HG02885 (cell line): ENCODE measurements around the gene MYH9.
"Not testable (repeated sequence)": the region's sequence is repeated elsewhere in the genome, so short reads cannot be mapped to it uniquely, and the experiment has no call there.

ENCODE experiments used
- ATAC-seq: cut with Tn5 transposase; IDR thresholded peaks from one replicate; pipeline ENCODE4 v1.9.1; 2021; ENCODE audit warnings: mild to moderate bottlenecking; ENCODE audit not compliant: unreplicated experiment, poor library complexity

Gene MYH9

DNA sequence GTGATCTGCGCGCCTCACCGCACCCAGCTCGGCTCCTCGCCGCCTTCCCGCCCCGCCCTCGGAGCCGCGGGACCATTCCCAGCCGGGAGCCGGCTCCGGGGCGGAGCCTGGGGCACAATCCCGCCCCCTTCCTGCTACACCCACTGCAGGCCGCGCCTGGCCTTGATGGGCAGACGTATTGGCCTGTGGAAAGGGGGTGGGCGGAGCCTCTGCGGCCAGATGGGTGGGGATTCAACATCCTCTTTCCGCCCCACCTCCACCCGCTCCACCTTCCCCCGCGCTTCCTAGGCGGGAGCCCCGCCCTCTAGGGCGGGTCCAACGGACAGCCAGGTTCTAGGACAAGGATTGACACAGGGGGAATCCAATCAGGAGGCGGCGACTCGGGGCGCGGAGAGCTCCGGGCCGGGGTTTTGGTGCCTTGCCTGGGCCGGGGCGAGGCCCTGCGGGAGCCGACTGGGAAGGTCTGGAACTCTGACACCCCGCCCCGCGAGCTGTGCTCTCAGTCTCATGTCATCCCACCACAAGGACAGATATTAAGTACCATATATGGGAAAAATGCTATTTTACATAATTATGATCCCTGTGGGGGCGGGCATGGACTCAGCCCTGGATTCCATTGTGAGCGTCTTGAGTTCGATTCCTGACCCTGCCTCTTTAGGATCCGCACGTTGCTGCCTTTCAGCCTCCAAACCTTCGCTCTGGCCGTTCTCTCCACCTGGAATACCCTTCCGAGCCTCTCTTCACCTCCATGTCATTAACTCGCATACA, at the start of gene MYH9:
MYH9 (minus strand) TSS at position 9 of the 768 bp plus-strand sequence. CDS start 38,731 bp downstream, outside the sequence.
- ATAC-seq, result peak; percentile 81

DNA sequence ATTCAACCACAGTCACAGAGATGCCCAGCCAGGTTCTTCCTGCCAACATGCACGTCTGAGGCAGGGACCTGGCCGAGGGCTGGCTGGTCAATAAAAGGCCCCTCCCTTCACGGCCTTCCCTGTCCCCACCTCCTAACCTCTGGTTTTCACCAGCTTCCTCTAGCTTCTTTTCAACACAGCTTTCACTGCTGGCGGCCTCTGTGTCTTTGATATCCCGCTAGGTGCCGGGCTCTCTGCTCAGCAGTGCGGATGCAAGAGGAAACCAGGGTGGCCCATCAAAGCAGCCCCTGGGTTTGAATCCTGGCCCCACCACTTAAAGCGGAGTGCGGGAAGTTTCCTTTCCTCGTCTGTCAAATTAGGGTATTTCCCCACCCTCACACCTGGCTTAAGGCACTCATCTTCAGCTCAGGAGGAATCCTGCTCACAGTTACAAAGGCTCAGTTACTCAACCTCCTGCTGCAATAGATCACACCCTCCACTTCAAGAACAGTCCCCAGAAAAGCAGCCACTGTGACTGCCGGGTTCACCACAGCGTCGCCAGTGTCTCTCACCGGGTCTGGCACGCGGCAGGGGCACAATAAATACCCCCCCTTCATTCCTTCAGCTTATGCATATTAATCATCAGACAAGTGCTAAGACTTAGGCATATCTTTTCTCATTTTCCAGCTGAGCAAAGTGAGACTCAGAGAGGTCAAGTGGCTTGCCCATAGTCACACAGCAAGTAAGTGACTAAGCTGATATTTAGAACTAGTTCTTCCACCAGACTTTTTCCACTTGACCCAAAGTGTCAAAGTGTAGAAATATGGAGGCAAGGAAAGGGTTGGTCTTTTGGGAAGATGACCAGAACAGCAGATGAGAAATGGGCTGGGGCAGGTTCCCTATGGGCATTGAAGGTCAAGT, 48.0 kb upstream of the MYH9 start:
- peak; percentile 39 for ATAC-seq

DNA sequence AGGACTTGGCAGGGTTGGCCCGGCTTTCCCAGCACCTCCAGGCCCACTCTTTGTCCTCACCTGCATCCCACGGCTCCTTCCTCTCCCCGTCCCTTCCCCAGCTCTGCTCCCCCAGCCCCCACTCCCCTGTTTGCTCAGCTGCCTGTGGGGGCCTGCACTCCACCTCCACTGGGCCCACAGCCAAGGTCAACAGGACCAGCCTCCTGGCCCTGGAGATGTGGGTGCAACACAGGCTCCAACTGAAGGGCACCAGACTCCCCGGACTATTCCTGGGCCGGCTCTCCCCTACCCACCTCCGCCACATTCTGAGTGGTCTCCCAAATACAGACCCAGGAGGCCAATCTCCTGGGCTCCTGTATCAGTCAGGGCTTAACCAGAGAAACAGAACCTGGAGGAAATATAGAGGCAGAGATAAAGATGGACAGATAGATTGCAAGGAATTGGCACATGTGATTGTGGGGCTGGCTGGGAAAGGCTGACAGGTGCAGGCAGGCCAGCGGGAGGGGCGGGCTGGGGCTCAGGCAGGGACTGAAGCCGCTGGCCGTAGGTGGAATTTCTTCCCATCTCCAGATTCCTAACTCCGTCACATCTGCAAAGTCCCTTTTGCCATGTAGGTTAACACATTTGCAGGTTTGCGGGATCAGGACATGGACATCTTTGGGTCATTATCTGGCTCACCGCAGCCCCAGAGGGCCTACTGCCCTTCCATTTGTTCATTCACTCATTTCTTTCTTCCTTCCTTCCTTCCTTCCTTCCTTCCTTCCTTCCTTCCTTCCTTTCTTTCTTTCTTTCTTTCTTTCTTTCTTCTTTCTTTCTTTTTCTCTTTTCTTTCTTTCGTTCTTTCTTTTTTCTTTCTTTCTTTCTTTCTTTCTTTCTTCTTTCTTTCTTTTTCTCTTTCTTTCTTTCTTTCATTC, 45.8 kb upstream of the MYH9 start:
- no peak for ATAC-seq

DNA sequence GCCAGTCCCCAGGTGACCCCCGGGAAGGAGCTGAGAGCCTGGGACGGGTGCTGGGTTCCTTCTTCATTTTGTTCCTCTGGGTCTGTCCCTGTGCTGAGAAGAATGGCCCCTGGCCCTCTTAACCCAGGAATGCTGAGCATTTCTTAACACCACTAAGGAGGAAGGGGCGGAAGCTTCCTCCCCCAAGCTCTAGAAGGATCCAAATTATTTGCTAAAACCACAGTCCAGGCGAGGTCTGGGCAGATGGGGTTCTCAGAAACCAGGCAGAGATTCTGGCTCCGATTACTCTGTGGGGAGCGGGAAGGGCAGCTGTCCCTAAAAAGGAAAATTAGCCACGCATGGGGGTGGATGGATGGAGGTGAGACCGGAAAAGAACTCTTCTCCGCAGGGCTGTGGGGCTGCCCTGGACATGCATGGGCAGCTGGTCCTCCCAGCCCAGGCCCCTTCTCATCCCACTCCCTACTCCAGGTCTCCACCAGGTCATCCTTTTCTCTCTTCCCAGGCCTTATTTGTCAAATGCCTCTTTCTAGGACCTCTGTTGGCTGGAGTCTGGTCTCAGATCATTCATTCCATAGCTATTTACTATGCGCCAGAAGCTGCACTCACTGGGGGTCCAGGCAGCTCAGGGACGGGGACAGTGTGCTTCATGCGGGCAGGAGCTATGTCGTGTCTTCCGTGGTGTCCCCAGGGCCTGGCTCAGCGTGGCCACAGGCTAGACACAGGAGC, 45.0 kb upstream of the MYH9 start:
- ATAC-seq, result no peak

DNA sequence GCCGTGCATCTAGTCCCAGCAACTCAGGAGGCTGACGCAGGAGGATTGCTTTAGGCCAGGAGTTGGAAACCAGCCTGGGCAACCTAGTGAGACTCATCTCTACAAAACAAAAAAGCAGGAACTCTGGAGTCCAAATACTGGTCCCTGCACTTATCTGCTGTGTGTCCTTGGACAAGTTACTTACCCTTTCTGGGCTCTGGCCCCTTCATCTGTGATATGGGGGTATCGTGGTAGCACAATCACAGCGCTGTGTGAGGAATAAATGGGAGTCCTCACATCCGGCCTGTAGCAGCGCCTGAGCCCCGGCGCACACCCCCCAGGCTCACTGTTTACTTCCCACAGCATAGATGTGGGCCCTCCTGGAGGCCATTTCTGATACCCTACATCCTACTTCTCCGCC, 44.2 kb upstream of the MYH9 start:
- ATAC-seq, result no peak

DNA sequence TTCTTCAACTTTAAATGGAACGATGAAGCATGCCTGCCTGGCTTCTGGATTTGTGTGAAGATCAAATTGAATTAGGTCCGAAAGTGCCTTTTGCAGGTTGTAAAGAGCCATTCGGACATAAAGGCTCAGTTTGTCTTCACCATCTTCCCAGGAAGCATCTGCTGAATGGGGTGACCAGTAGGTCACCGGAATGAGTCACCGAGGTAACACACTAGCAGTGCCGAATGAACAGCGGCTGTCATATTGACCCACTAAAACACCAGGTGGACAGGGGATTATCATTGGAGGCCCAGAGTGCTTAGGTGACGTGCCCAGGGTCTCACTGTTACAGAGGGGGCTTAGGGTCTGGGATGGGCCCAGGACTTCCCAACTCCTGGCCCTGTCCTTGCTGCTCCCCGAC, 43.1 kb upstream of the MYH9 start:
- no peak for ATAC-seq

DNA sequence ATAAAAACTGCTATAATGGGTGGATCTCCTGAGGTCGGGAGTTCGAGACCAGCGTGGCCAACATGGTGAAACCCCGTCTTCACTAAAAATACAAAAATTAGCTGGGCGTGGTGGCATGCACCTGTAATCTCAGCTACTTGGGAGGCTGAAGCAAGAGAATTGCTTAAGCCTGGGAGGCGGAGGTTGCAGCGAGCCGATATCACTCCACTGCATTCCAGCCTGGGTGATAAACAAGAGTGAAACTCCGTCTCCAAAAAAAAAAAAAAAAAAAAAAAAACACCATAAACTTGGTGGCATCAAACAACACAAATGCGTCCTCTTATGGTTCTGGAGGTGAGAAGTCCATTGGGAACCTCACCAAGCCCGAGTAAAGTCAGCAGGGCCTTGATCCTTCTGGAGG, 40.2 kb upstream of the MYH9 start:
- not testable (repeated sequence) for ATAC-seq

DNA sequence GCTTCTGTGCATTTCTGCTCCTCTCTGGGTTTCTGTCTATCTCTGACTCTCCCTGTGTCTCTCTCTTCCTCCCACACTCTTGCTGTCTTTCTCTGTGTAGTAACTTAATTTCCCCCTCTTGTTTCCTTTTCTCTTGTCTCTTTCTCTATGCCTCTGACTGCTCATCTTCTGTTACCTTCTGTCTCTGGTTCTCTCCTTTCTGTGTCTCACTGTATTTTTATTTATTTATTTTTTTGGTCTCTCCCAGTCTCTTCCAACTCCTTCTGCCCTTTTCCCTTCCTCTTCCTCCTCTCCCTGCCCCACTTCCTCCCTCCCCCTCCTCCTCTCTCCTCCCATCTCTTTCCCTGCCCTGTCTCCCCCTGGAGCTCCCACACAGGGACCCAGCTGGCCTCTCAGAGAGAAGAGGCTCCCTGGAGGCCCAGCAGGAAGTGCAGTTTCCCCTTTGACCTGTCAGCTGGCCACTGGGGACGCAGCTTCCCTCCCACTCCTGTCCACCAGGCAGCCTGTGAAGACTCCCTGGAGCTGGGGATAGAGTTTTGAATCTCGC, 38.3 kb upstream of the MYH9 start:
- ATAC-seq, result no peak

DNA sequence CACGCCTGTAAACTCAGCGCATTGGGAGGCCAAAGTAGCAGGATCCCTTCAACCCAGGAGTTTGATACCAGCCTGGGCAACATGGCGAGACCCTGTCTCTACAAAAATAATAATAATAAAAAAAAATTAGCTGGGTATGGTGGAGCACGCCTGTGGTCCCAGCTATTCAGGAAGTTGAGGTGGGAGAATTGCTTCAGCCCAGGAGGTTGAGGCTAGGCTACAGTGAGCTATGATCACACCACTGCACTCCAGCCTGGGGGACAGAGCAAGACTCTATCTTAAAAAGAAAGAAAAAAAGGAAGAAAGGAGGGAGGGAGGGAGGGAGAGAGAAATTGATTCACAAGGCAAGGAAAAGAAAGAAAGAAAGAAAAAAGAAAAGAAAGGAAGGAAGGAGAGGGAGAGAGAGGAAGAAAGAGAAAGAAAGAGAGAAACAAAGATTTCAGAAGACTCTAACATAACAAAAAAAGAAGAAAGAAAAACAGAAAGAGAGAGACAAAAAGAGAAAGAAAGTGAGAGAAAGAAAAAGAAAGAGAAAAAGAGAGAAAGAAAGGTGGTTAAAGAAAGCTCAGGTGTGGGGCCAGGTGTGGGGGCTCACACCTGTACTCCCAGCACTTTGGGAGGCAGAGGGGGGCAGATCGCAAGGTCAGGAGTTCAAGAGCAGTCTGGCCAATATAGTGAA, 37.3 kb upstream of the MYH9 start:
- ATAC-seq, result no peak

DNA sequence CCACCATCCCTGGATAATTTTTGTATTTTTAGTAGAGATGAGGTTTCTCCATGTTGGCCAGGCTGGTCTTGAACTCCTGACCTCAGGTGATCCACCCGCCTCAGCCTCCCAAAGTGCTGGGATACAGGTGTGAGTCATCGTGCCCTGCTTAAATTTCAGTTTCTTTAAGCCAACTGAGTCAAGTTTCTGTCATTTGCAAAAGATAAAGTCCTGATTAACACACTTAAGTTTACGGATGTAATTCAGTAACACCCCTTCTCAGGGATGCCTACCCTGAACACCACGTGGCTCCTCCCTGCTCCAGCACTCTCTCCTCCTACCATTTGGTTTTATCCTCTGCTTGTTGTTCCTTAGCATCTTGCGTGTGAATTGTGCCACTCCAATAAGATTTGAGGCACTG, 36.7 kb upstream of the MYH9 start:
- ATAC-seq, result not testable (repeated sequence)

DNA sequence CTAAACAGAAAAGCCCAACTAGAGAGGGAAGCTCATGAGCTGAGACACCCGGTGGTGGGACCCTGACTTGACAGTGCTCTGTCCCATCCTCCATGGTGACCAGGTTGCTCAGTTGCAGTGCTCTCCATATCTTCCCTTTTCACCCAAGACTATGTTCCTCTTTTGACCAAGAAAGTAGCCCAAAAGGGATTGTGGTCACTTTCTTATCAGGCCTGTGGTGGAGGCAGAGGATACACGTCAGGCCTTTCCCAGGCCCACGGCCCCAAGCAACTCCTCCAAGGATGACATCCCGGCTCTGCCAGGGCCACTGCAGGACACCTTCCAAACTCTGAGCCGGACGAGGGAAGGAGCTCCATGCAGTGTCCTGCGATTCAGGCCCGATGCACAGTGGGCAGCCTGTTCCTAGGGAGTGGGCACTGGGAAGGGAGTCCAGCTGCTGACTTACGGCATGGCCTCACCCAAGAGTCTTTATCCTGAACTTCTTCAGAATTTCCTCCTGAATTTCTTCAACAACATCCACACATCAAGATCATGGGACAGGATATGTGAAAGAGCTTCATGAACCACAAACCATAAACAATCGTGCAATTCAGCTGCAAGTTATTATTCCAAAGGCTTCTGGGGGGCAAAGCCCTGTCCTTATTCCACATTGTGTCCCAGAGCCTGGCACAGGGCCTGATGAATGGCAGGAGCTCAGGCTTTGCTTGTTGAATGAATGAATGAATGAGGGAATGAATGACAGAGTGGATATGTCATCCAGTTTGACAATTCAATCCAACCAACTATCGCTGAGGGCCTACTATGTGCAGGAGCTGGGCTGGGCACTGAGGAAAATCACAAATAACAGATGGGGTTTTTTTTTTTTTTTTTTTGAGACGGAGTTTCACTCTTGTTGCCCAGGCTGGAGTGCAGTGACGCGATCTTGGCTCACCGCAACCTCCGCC, 36.0 kb upstream of the MYH9 start:
- no peak for ATAC-seq

DNA sequence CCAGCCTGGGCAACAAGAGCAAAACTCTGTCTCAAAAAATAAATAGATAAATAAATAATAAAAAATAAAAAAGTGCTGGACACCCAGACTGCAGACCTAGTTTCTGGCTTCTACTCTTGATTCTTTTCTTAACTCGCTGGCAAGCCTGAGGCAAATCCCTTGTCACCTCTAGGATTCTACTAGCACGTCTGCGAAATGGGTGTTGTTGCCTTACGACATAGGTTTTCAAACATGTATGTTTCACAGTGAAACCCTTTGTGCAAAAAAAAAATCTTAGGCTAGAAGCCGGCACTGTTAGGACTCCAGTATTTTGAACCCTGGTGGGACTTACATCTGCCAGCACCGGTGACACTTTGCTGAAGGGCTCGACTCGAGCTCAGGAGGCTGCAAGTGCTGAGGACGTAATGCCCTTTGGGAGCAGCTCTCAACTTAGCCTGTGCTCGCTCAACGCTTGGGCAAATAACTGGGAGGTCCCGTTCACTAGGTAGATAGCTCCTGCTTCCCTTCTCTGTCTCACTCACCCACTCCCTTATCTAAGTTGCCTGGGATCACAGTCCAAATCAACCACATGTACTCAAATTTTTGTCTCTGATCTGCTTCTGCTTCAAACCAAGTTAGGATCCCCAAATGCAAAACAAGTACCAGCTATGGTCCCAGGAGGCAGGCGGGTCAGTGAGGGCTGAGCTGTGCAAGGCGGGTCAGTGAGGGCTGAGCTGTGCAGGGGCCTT, 34.7 kb upstream of the MYH9 start:
- no peak for ATAC-seq

DNA sequence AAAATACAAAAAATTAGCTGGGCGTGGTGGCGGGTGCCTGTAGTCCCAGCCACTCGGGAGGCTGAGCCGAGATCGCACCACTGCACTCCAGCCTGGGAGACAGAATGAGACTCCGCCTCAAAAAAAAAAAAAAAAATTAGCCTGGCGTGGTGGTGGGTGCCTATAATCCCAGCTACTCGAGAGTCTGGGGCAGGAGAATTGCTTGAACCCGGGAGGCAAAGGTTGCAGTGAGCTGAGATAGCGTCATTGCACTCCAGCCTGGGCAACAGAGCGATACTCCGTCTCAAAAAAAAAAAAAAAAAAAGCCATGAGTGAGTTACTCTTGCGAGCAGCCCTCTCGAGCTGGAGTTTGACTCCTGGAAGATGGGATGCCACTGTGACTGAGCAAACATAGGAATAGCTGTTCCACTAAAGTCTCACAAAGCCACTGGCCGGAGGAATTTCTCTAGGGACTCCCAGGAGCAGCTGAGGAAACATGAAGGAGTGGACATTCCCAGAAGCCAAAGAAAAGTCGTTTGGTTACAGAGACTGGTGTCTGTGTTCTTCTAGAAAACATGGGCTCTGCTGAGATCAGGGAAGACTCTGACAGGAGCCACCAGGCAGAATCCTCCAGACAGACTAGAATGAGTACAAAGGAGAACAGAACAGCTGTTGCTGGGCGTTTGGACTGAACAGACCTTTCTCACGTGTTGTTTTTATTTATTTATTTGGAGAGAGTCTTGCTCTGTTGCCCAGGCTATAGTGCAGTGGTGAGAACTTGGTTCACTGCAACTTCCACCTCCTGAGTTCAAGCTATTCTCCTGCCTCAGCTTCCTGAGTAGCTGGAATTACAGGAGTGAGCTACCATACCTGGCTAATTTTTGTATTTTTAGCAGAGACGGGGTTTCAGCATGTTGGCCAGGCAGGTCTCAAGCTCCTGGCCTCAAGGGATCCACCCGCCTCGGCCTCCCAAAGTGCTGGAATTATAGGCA, 32.4 kb upstream of the MYH9 start:
- ATAC-seq, result no peak

DNA sequence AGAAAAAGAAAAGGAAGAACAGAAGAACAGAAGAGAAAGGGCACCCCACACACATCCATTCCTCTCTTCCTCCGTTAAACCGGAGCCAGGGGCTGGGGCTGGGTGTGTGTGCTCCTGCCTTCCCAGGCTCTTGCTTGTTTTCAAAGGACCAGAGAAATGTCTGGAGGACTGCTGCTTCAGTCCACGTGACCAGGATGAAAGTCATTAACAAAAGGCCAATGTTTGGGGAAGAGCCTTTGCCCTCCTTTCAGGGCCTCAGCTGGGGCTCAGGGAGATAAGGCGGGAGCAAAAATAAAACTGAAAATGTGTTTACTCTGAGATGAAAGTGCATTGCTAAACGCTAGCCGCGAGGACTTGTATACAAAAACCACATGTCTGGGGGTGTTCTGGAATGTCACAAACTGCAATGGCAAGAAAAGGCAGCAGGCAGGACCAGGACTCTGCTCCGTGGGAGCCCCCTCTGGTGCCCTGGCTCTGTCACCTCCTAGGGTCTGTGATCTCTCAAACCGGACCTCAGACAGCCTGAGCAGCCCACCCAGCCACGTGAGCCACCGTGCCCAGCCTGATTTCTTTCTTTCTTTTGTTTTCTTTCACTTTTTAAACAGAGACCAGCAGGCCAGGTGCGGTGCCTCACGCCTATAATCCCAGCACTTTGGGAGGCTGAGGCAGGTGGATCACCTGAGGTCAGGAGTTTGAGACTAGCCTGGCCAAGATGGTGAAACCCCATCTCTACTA, 31.6 kb upstream of the MYH9 start:
- ATAC-seq, result no peak

DNA sequence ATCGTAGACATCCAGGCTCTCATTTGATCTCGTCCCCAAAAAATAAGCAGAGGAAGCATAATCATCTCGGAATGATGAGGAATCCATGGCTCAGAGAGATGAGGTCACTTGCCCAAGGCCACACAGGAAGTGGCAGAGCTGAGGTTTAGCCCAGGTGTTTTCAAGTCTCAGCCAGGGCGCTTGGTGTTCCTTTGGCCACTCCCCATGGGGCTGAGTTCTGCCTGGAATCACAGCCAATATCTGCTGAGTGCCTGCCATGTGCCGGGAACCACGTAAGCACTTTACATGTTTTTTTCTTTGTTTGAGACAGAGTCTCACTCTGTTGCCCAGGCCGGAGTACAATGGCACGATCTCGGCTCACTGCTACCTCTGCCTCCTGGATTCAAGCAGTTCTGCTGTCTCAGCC, 29.5 kb upstream of the MYH9 start:
- ATAC-seq, result no peak
